Measurements from ENCODE around the gene USP17L17.
"Not testable (repeated sequence)": the region's sequence is repeated elsewhere in the genome, so short reads cannot be mapped to it uniquely, and the experiment has no call there.

USP17L17 gene

GRCh38 chr4:9243579-9243978 lies at the start of gene USP17L17:
TSS of gene USP17L17 (plus strand) at chr4:9243879. CDS start at chr4:9243879, 0 bp downstream.
- not testable (repeated sequence) for DNase-seq (ENCODE audit: low read depth, low spot score)

GRCh38 chr4:9210357-9210756 lies 33.3 kb upstream of the USP17L17 start, which contains the start of gene USP17L10:
TSS of gene USP17L10 (plus strand) at chr4:9210657. CDS start at chr4:9210657, 0 bp downstream.
- not testable (repeated sequence) for DNase-seq (ENCODE audit: low read depth, low spot score)

- not testable (repeated sequence) for DNase-seq (ENCODE audit: low read depth, low spot score)
These were observed 29.0 kb upstream of the USP17L17 start for GRCh38 chr4:9214701-9215100.

- DNase-seq (ENCODE audit: low read depth, low spot score): not testable (repeated sequence)
These were observed 28.6 kb upstream of the USP17L17 start, which contains the start of gene USP17L11 for GRCh38 chr4:9215105-9215504. TSS of gene USP17L11 (plus strand) at chr4:9215405. CDS start at chr4:9215405, 0 bp downstream.

- not testable (repeated sequence) for DNase-seq (ENCODE audit: low read depth, low spot score)
These were observed 23.8 kb upstream of the USP17L17 start, which contains the start of gene USP17L12 for GRCh38 chr4:9219852-9220251. TSS of gene USP17L12 (plus strand) at chr4:9220152. CDS start at chr4:9220152, 0 bp downstream.

GRCh38 chr4:9224596-9224995 lies 19.1 kb upstream of the USP17L17 start, which contains the start of gene USP17L13:
TSS of gene USP17L13 (plus strand) at chr4:9224896. CDS start at chr4:9224896, 0 bp downstream.
- DNase-seq (ENCODE audit: low read depth, low spot score): not testable (repeated sequence)

GRCh38 chr4:9230249-9230648 lies 13.4 kb upstream of the USP17L17 start:
- DNase-seq (ENCODE audit: low read depth, low spot score): not testable (repeated sequence)

- DNase-seq (ENCODE audit: low read depth, low spot score): not testable (repeated sequence)
These were observed 9.6 kb upstream of the USP17L17 start, which contains the start of gene USP17L15 for GRCh38 chr4:9234085-9234484. TSS of gene USP17L15 (plus strand) at chr4:9234385. CDS start at chr4:9234385, 0 bp downstream.

- DNase-seq (ENCODE audit: low read depth, low spot score): peak; percentile 0
These were observed 5.2 kb upstream of the USP17L17 start for GRCh38 chr4:9238461-9238860.

- peak; percentile 8 for DNase-seq (ENCODE audit: low read depth, low spot score)
These were observed 4.4 kb downstream of the USP17L17 start, which contains the start of gene USP17L18 for GRCh38 chr4:9247953-9248680. TSS of gene USP17L18 (plus strand) at chr4:9248630. CDS start at chr4:9248630, 0 bp downstream.

- not testable (repeated sequence) for DNase-seq (ENCODE audit: low read depth, low spot score)
These were observed 9.4 kb downstream of the USP17L17 start, which contains the start of gene USP17L19 for GRCh38 chr4:9253078-9253477. TSS of gene USP17L19 (plus strand) at chr4:9253378. CDS start at chr4:9253378, 0 bp downstream.

- DNase-seq (ENCODE audit: low read depth, low spot score): not testable (repeated sequence)
These were observed 14.1 kb downstream of the USP17L17 start, which contains the start of gene USP17L20 for GRCh38 chr4:9257824-9258223. TSS of gene USP17L20 (plus strand) at chr4:9258124. CDS start at chr4:9258124, 0 bp downstream.

- not testable (repeated sequence) for DNase-seq (ENCODE audit: low read depth, low spot score)
These were observed 18.9 kb downstream of the USP17L17 start, which contains the start of gene USP17L21 for GRCh38 chr4:9262572-9262971. TSS of gene USP17L21 (plus strand) at chr4:9262872. CDS start at chr4:9262872, 0 bp downstream.

- DNase-seq (ENCODE audit: low read depth, low spot score): not testable (repeated sequence)
These were observed 23.6 kb downstream of the USP17L17 start, which contains the start of gene USP17L22 for GRCh38 chr4:9267319-9267718. TSS of gene USP17L22 (plus strand) at chr4:9267619. CDS start at chr4:9267619, 0 bp downstream.

GRCh38 chr4:9271719-9272118 lies 28.0 kb downstream of the USP17L17 start:
- DNase-seq (ENCODE audit: low read depth, low spot score): not testable (repeated sequence)
